Upper lobe of left lung (tissue), 6 donors: ENCODE data around the gene CCDC149. TPM values are rescaled to one million over a fixed set of nuclear protein-coding genes. Genes with fewer than 3 reads are reported as not detected.
A peak's percentile ranks its signal among the peaks of the same experiment; 100 is the strongest.

ENCODE experiments used
- ATAC-seq, 2 donors: fragments of 200-7000 bp; cut with Tn5 transposase; one replicate each; pipeline ENCODE4 v1.9.1; 2022; ENCODE audit warnings: mild to moderate bottlenecking in 2 of 2, moderate library complexity in 2 of 2; ENCODE audit not compliant: low FRiP score in 2 of 2
- DNase-seq, 2 donors: peaks; one replicate each; pipeline ENCODE4 v3.0.0-alpha.2; 2019 to 2020
- H3K27ac ChIP-seq, 4 donors: fragments of 200-600 bp; sonication (generic); one replicate each; pipeline ENCODE4 v1.5.1; 2016 to 2019
- H3K27me3 ChIP-seq, 4 donors: fragments of 200-600 bp; sonication (generic); one replicate each; pipeline ENCODE4 v1.5.1; 2017 to 2019
- H3K36me3 ChIP-seq, 4 donors: fragments of 200-600 bp; sonication (generic); one replicate each; pipeline ENCODE4 v1.5.1; 2016 to 2019
- H3K4me1 ChIP-seq, 4 donors: fragments of 200-600 bp; sonication (generic); one replicate each; pipeline ENCODE4 v1.5.1; 2018 to 2019
- H3K4me3 ChIP-seq, 4 donors: fragments of 200-600 bp; sonication (generic); one replicate each; pipeline ENCODE4 v1.5.1; 2017 to 2019; ENCODE audit warnings: mild to moderate bottlenecking in 2 of 4, moderate library complexity in 1 of 4
- H3K9me3 ChIP-seq, 4 donors: fragments of 200-600 bp; sonication (generic); one replicate each; pipeline ENCODE4 v1.5.1; 2018 to 2019
- EP300 ChIP-seq, 4 donors: sonication (generic); formaldehyde crosslinking; IDR thresholded peaks; one replicate each; pipeline ENCODE4 v1.5.1; 2017; ENCODE audit warnings: antibody characterized with exemption in 4 of 4, control low read depth in 2 of 4
- POLR2A ChIP-seq, 4 donors: fragments of 450-650 bp; IDR thresholded peaks; one replicate each; pipeline ENCODE4 v1.5.1; 2016 to 2017; ENCODE audit warnings: antibody characterized with exemption in 4 of 4, mild to moderate bottlenecking in 2 of 4
- POLR2AphosphoS5 ChIP-seq, 2 donors: sonication (generic); formaldehyde crosslinking; IDR thresholded peaks; one replicate each; pipeline ENCODE4 v1.5.1; 2017; ENCODE audit warnings: antibody characterized with exemption in 2 of 2
- WGBS, 2 donors: methylation state at CpG; one replicate each; pipeline ENCODE4 v1.1.5; 2017 to 2018; 5-methylcytosine and 5-hydroxymethylcytosine counted together
- total RNA-seq, 6 donors: library from RNA; depleted of rRNA in 4 of 6; stranded (reverse); fragments of >200 nt in 4 of 6; gene quantifications; one replicate each; pipeline versions ENCODE4 v1.1.0 to v1.2.1, GENCODE V29; 2016 to 2021
- TF ChIP-seq, protein P1 (sequence below), 6 experiments: fragments of 450-650 bp in 4 of 6; fragments of 200-600 bp in 2 of 6; sonication (generic) in 2 of 6; IDR thresholded peaks; one replicate each; pipeline ENCODE4 v1.5.1; 2016 to 2019; ENCODE audit warnings: antibody characterized with exemption in 6 of 6
- donor health status: DM: no; HTN: no; CAD: no; lungs with moderate emphysema.
- donor health status: DM: no; HTN: yes; CAD: no; lungs with severe emphysema.

Gene CCDC149
- total RNA-seq, 6 donors from 2014 or later, result 13.4 to 31.3 (median 22.3) TPM

DNA sequence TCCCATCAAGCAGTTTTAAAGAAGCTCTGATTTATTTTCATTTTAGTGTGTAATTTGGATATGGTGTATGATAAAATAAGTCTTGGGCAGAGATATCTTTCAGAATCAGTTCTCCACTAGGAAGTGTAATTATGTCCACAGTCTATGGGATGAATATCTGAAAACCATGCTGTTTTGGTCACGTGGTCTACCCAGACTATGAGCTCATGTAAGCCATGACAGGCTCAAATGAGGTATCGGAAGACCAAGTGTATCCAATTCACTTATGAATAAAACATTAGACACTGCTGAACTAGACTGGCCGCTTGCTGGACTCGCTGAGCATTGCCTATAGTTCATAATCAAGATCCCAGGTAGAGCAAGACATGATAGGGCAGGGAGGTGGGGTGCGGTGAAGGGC lies 66.9 kb downstream of the CCDC149 start:
- no peak for ATAC-seq
- Histone ChIP-seq H3K4me1 (peaks cover 0 to 18% (median 4%) of the 10 kb centered on the region in 4 donors), H3K27ac (no peak overlapping the region), H3K9me3 (no peaks in the 10 kb centered on the region), H3K36me3 (no peaks in the 10 kb centered on the region), H3K27me3 (no peaks in the 10 kb centered on the region), H3K4me3 (no peak overlapping the region)
- no peak for DNase-seq
- no peak for TF ChIP-seq EP300 (IDR thresholded peaks at IDR 0.05)
- no peak for TF ChIP-seq POLR2AphosphoS5 (IDR thresholded peaks at IDR 0.05)
- TF ChIP-seq, protein P1, sequence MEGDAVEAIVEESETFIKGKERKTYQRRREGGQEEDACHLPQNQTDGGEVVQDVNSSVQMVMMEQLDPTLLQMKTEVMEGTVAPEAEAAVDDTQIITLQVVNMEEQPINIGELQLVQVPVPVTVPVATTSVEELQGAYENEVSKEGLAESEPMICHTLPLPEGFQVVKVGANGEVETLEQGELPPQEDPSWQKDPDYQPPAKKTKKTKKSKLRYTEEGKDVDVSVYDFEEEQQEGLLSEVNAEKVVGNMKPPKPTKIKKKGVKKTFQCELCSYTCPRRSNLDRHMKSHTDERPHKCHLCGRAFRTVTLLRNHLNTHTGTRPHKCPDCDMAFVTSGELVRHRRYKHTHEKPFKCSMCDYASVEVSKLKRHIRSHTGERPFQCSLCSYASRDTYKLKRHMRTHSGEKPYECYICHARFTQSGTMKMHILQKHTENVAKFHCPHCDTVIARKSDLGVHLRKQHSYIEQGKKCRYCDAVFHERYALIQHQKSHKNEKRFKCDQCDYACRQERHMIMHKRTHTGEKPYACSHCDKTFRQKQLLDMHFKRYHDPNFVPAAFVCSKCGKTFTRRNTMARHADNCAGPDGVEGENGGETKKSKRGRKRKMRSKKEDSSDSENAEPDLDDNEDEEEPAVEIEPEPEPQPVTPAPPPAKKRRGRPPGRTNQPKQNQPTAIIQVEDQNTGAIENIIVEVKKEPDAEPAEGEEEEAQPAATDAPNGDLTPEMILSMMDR (IDR thresholded peaks at IDR 0.05), result no peak
- TF ChIP-seq POLR2A (IDR thresholded peaks at IDR 0.05), result no peak
- 94 to 98% methylated on average over 5 of the region's 5 CpGs for WGBS, 2 donors

- WGBS, 2 donors, result 95 to 97% methylated on average over 8 of the region's 8 CpGs
- TF ChIP-seq POLR2AphosphoS5 (IDR thresholded peaks at IDR 0.05) (no peak), POLR2A (IDR thresholded peaks at IDR 0.05) (no peak), EP300 (IDR thresholded peaks at IDR 0.05) (no peak)
- TF ChIP-seq, protein P1 (IDR thresholded peaks at IDR 0.05), result no peak
- no peaks in the 10 kb centered on the region for H3K27me3 ChIP-seq
- H3K27ac ChIP-seq, result no peak overlapping the region
- H3K4me1 ChIP-seq, result peaks cover 0 to 25% (median 6%) of the 10 kb centered on the region in 4 donors
- H3K9me3 ChIP-seq, result no peaks in the 10 kb centered on the region
- no peak for ATAC-seq
- DNase-seq, result no peak
- no peaks in the 10 kb centered on the region for H3K36me3 ChIP-seq
- no peak overlapping the region for H3K4me3 ChIP-seq
Measured at GRCh38 chr4:24845132-24845531, 67.7 kb downstream of the CCDC149 start.

DNA sequence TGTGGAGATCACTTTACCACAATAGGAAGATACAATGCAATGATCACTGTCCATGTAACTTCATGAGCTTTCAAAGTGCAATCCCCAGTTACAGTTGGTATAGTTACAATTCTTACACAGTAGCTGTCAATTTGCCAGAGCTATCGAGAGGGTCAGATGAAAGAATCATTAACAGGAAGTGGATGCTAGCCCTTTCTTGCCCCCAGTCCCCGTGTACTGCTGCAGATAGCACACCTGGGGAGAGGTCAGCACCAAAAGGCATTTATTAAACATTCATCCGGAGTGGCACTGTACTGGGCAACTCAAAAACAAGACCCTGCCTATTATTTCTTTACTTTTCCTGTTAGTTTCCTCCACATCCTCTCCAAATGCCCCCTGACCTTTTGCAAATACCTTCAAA lies 69.7 kb downstream of the CCDC149 start:
- H3K4me1 ChIP-seq, result peaks cover 0 to 26% (median 6%) of the 10 kb centered on the region in 4 donors
- DNase-seq (no peak), ATAC-seq (no peak)
- H3K4me3 ChIP-seq, result no peak overlapping the region
- no peaks in the 10 kb centered on the region for H3K36me3 ChIP-seq
- H3K9me3 ChIP-seq, result no peaks in the 10 kb centered on the region
- TF ChIP-seq POLR2AphosphoS5 (IDR thresholded peaks at IDR 0.05), result no peak
- no peak overlapping the region for H3K27ac ChIP-seq
- no peaks in the 10 kb centered on the region for H3K27me3 ChIP-seq
- WGBS, 2 donors, result 37 to 71% methylated on average over 3 of the region's 3 CpGs

DNA sequence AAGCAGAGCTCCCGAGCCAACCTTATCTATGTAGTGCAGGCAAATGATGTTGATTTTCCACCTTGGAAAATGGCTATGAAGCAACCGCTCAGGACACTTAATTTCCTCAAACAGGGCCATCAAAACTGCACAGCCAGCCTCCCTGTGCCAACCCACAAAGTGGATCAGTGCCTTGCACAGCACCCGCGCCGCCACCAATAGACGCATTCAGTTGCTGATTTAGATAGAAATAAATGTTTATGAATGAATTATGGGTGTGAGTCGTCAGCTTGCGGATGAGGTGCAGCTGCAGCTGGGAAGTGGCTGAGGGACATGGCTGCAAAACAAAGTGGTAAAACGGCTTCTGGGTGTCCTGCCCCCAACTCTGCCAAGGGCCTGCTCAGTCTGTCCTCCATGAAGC lies 70.5 kb downstream of the CCDC149 start:
- ATAC-seq (no peak), DNase-seq (peak in 1 of 2 donors; percentile 13)
- H3K36me3 ChIP-seq, result peaks cover 0 to 7% (median 5%) of the 10 kb centered on the region in 4 donors
- 72 to 85% methylated on average over 8 to 9 of the region's 9 CpGs for WGBS, 2 donors
- H3K4me3 ChIP-seq, result no peak overlapping the region
- H3K27ac ChIP-seq, result no peak overlapping the region
- H3K4me1 ChIP-seq, result peaks cover 0 to 26% (median 6%) of the 10 kb centered on the region in 4 donors
- H3K27me3 ChIP-seq, result no peaks in the 10 kb centered on the region
- no peaks in the 10 kb centered on the region for H3K9me3 ChIP-seq
- TF ChIP-seq POLR2A (IDR thresholded peaks at IDR 0.05) (no peak), EP300 (IDR thresholded peaks at IDR 0.05) (no peak), POLR2AphosphoS5 (IDR thresholded peaks at IDR 0.05) (no peak)
- TF ChIP-seq, protein P1 (IDR thresholded peaks at IDR 0.05), result no peak

GRCh38 chr4:24840826-24841543 lies 71.9 kb downstream of the CCDC149 start:
- DNase-seq (no peak), ATAC-seq (no peak)
- peaks cover 0 to 17% (median 5%) of the 10 kb centered on the region in 4 donors for H3K36me3 ChIP-seq
- H3K9me3 ChIP-seq, result no peaks in the 10 kb centered on the region
- H3K27me3 ChIP-seq, result no peaks in the 10 kb centered on the region
- peaks cover 0 to 26% (median 6%) of the 10 kb centered on the region in 4 donors for H3K4me1 ChIP-seq
- H3K4me3 ChIP-seq, result no peak overlapping the region
- TF ChIP-seq, protein P1 (IDR thresholded peaks at IDR 0.05), result no peak
- TF ChIP-seq POLR2AphosphoS5 (IDR thresholded peaks at IDR 0.05), result no peak
- no peak for TF ChIP-seq EP300 (IDR thresholded peaks at IDR 0.05)
- no peak for TF ChIP-seq POLR2A (IDR thresholded peaks at IDR 0.05)
- WGBS, 2 donors, result 56 to 66% methylated on average over 3 of the region's 3 CpGs
- H3K27ac ChIP-seq, result no peak overlapping the region
